ENCODE measurements around the gene KRTAP4-2.
"Not testable (repeated sequence)": the region's sequence is repeated elsewhere in the genome, so short reads cannot be mapped to it uniquely, and the experiment has no call there.

The KRTAP4-2 gene

GRCh38 chr17:41145261-41145660 is 32.8 kb downstream of the KRTAP4-2 start:
- no peaks in the 10 kb centered on the region for H3K9me3 ChIP-seq (ENCODE audit: control insufficient read depth, low read length)
- H3K4me3 ChIP-seq (ENCODE audit: insufficient read depth, low read depth, low read length, poor library complexity, severe bottlenecking): no peak overlapping the region
- no peaks in the 10 kb centered on the region for H3K4me1 ChIP-seq (ENCODE audit: control insufficient read depth, insufficient read depth, low read length, poor library complexity, severe bottlenecking)
- no peak for DNase-seq
- no peak overlapping the region for H3K27ac ChIP-seq (ENCODE audit: insufficient read depth, low read length, poor library complexity, severe bottlenecking)
- H3K36me3 ChIP-seq (ENCODE audit: control insufficient read depth, insufficient read depth, low read length): no peaks in the 10 kb centered on the region
- H3K27me3 ChIP-seq (replicated peaks; ENCODE audit: control insufficient read depth, insufficient read depth, low read length, poor library complexity, severe bottlenecking): no peaks in the 10 kb centered on the region

DNA sequence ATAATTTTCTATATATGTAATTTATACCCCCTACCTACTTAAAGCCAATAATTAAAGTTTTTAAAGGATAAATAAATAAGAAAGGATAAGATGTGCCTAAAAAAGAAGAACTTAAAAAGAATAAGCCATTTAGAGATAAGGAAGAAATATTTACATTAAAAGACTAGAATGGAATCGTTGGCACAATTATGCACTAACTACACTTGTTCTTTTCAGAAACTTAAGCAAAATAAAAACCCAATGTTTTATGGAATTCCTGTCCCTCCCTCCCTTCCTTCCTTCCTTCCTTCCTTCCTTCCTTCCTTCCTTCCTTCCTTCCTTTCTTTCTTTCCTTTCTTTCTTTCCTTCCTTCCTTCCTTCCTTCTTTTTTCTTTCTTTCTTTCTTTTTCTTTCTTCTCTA is 33.2 kb downstream of the KRTAP4-2 start:
- Histone ChIP-seq H3K27me3 (replicated peaks; ENCODE audit: control insufficient read depth, insufficient read depth, low read length, poor library complexity, severe bottlenecking) (no peaks in the 10 kb centered on the region), H3K9me3 (ENCODE audit: control insufficient read depth, low read length) (no peaks in the 10 kb centered on the region), H3K27ac (ENCODE audit: insufficient read depth, low read length, poor library complexity, severe bottlenecking) (no peak overlapping the region), H3K4me1 (ENCODE audit: control insufficient read depth, insufficient read depth, low read length, poor library complexity, severe bottlenecking) (no peaks in the 10 kb centered on the region), H3K4me3 (ENCODE audit: insufficient read depth, low read depth, low read length, poor library complexity, severe bottlenecking) (no peak overlapping the region), H3K36me3 (ENCODE audit: control insufficient read depth, insufficient read depth, low read length) (no peaks in the 10 kb centered on the region)
- no peak for DNase-seq

- no peaks in the 10 kb centered on the region for H3K9me3 ChIP-seq (ENCODE audit: control insufficient read depth, low read length)
- no peaks in the 10 kb centered on the region for H3K4me1 ChIP-seq (ENCODE audit: control insufficient read depth, insufficient read depth, low read length, poor library complexity, severe bottlenecking)
- H3K27me3 ChIP-seq (replicated peaks; ENCODE audit: control insufficient read depth, insufficient read depth, low read length, poor library complexity, severe bottlenecking): no peaks in the 10 kb centered on the region
- H3K4me3 ChIP-seq (ENCODE audit: insufficient read depth, low read depth, low read length, poor library complexity, severe bottlenecking): no peak overlapping the region
- H3K27ac ChIP-seq (ENCODE audit: insufficient read depth, low read length, poor library complexity, severe bottlenecking): no peak overlapping the region
- no peaks in the 10 kb centered on the region for H3K36me3 ChIP-seq (ENCODE audit: control insufficient read depth, insufficient read depth, low read length)
- no peak for DNase-seq
Observed at GRCh38 chr17:41141361-41141760, 36.7 kb downstream of the KRTAP4-2 start.

DNA sequence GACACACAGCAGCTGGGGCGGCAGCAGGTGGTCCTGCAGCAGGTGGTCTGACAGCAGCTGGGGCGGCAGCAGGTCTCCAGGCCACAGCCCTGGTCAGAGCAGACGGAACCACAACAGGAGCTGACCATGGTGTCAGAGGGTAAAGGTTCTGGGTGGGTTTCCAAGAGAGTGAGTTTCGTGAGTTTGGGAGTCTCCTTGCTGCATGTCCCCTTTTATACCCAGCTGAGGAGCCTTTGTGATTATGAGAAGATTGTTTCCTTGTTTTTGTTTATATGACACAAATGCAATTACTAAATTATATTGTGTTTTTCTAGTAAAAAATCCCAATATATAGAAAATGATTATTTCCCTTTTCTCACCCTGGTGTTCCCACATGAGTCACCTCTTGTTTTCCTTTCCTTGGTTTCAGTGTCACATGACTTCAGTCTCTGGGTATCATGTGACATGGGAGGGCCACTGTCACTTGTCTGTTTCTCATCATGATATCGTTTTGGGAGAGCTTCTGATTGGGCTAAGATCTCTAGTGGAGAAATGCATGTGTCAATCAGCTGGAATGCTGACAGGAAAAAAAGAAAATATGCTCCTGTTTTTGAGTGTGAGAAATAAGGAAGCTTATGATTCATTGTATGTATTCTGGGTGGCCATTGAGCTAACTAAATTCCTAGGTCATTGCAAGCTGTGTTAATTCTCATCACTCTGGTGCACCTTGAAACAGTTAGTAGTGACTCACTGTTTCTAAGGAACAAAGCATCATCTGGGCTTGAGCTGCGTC is 37.5 kb downstream of the KRTAP4-2 start, which contains the start of gene KRTAP4-6:
TSS of gene KRTAP4-6 (minus strand) at position 185 of the 772 bp plus-strand sequence. CDS start at position 128, 57 bp downstream.
- no peaks in the 10 kb centered on the region for H3K9me3 ChIP-seq (ENCODE audit: control insufficient read depth, low read length)

GRCh38 chr17:41139865-41140264 is 38.2 kb downstream of the KRTAP4-2 start:
- not testable (repeated sequence) for H3K9me3 ChIP-seq (ENCODE audit: control insufficient read depth, low read length); H3K4me1 ChIP-seq (ENCODE audit: control insufficient read depth, insufficient read depth, low read length, poor library complexity, severe bottlenecking); H3K4me3 ChIP-seq (ENCODE audit: insufficient read depth, low read depth, low read length, poor library complexity, severe bottlenecking); H3K27ac ChIP-seq (ENCODE audit: insufficient read depth, low read length, poor library complexity, severe bottlenecking); H3K36me3 ChIP-seq (ENCODE audit: control insufficient read depth, insufficient read depth, low read length); H3K27me3 ChIP-seq (replicated peaks; ENCODE audit: control insufficient read depth, insufficient read depth, low read length, poor library complexity, severe bottlenecking); DNase-seq

More for the DNA sequence above, 37.5 kb downstream of the KRTAP4-2 start, which contains the start of gene KRTAP4-6:
- Histone ChIP-seq H3K4me3 (ENCODE audit: insufficient read depth, low read depth, low read length, poor library complexity, severe bottlenecking) (no peak within 1 kb of the TSS), H3K4me1 (ENCODE audit: control insufficient read depth, insufficient read depth, low read length, poor library complexity, severe bottlenecking) (no peaks in the 10 kb centered on the region), H3K27me3 (replicated peaks; ENCODE audit: control insufficient read depth, insufficient read depth, low read length, poor library complexity, severe bottlenecking) (no peaks in the 10 kb centered on the region), H3K27ac (ENCODE audit: insufficient read depth, low read length, poor library complexity, severe bottlenecking) (no peak within 1 kb of the TSS), H3K36me3 (ENCODE audit: control insufficient read depth, insufficient read depth, low read length) (no peaks in the 10 kb centered on the region)
- DNase-seq: no peak

DNA sequence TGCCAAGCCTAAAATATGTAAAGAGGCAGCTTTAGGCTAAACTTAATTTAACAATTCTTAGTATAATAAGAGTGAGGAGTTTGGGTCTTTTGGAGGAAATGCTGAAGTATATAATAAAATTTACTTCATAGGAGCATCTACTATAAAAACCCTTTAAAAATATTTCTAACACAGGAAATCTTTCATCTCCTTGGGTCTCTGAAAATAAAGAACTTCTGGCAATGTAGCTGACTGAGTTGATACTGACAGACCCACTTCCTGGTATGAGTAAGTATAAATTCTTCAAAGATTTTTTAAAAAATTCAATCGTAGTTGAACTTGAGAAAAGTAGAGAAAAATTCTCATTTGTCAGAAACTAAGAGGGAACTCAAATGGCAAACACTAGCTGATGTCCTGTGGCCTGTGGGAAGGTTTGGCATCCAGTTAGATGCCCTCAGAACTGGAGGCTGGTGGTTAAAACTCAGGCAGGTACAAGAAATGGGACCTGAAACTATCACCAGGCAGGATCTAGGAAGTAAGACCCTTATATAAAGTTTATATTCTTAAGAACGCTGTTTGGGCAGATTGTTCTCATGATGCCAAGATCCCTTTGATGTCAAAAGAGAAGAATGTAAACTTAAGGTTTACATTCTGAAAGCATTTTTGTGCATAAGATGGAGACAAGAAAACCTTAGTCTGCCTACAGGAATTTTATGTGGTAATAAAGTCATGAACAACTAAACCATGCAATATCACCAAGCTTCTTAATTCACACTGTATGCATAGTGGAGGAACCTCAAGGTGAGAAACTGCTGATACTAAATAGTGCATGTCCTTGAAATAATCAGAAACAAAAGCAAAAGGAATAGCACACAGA is 43.9 kb downstream of the KRTAP4-2 start:
- Histone ChIP-seq H3K4me1 (ENCODE audit: control insufficient read depth, insufficient read depth, low read length, poor library complexity, severe bottlenecking) (peaks cover 6% of the 10 kb centered on the region), H3K9me3 (ENCODE audit: control insufficient read depth, low read length) (no peaks in the 10 kb centered on the region), H3K27ac (ENCODE audit: insufficient read depth, low read length, poor library complexity, severe bottlenecking) (no peak overlapping the region), H3K4me3 (ENCODE audit: insufficient read depth, low read depth, low read length, poor library complexity, severe bottlenecking) (no peak overlapping the region), H3K36me3 (ENCODE audit: control insufficient read depth, insufficient read depth, low read length) (no peaks in the 10 kb centered on the region), H3K27me3 (replicated peaks; ENCODE audit: control insufficient read depth, insufficient read depth, low read length, poor library complexity, severe bottlenecking) (no peaks in the 10 kb centered on the region)
- no peak for DNase-seq

DNA sequence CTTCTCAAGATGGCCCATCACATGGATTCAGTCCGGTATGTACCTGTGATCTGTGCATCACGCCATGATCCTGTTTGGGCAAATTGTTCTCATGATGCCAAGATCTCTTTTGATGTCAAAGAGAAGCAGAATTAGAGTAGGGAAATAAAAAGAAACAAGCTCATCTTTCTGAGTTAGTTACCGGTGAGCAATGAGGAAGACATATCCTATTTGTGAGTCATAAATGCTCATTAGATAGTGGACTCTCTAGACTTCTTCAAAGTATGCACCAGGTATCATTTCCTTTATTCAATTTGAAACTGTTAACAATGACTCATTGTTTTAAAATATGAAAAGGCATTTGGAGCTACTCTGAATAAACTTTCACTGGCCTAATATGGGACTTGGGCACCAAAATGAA is 46.0 kb downstream of the KRTAP4-2 start:
- Histone ChIP-seq H3K4me3 (ENCODE audit: insufficient read depth, low read depth, low read length, poor library complexity, severe bottlenecking) (no peak overlapping the region), H3K9me3 (ENCODE audit: control insufficient read depth, low read length) (no peaks in the 10 kb centered on the region), H3K27ac (ENCODE audit: insufficient read depth, low read length, poor library complexity, severe bottlenecking) (no peak overlapping the region), H3K4me1 (ENCODE audit: control insufficient read depth, insufficient read depth, low read length, poor library complexity, severe bottlenecking) (peaks cover 6% of the 10 kb centered on the region), H3K27me3 (replicated peaks; ENCODE audit: control insufficient read depth, insufficient read depth, low read length, poor library complexity, severe bottlenecking) (no peaks in the 10 kb centered on the region), H3K36me3 (ENCODE audit: control insufficient read depth, insufficient read depth, low read length) (no peaks in the 10 kb centered on the region)
- no peak for DNase-seq
